ENCODE measurements around the gene HDAC10. TPM values are rescaled to one million over a fixed set of nuclear protein-coding genes. Genes with fewer than 3 reads are reported as not detected.

Gene HDAC10
- total RNA-seq, 1 donor from 2014 or later, result 81.5 TPM

- Mint-ChIP-seq H3K4me3 (ENCODE audit: low read depth) (peak overlapping the region; percentile 78), H3K36me3 (ENCODE audit: insufficient read depth) (peaks cover 1% of the 10 kb centered on the region), H3K27me3 (no peaks in the 10 kb centered on the region), H3K9me3 (ENCODE audit: low read depth) (no peaks in the 10 kb centered on the region), H3K27ac (peak overlapping the region; percentile 49), H3K4me1 (ENCODE audit: low read depth) (peaks cover 5% of the 10 kb centered on the region)
- no peak for DNase-seq (ENCODE audit: low spot score, unreplicated experiment)
- TF ChIP-seq, protein P1, sequence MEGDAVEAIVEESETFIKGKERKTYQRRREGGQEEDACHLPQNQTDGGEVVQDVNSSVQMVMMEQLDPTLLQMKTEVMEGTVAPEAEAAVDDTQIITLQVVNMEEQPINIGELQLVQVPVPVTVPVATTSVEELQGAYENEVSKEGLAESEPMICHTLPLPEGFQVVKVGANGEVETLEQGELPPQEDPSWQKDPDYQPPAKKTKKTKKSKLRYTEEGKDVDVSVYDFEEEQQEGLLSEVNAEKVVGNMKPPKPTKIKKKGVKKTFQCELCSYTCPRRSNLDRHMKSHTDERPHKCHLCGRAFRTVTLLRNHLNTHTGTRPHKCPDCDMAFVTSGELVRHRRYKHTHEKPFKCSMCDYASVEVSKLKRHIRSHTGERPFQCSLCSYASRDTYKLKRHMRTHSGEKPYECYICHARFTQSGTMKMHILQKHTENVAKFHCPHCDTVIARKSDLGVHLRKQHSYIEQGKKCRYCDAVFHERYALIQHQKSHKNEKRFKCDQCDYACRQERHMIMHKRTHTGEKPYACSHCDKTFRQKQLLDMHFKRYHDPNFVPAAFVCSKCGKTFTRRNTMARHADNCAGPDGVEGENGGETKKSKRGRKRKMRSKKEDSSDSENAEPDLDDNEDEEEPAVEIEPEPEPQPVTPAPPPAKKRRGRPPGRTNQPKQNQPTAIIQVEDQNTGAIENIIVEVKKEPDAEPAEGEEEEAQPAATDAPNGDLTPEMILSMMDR (IDR thresholded peaks at IDR 0.05; ENCODE audit: unreplicated experiment), result no peak
Observed at GRCh38 chr22:50250249-50250554, 863 bp downstream of the HDAC10 start.

DNA sequence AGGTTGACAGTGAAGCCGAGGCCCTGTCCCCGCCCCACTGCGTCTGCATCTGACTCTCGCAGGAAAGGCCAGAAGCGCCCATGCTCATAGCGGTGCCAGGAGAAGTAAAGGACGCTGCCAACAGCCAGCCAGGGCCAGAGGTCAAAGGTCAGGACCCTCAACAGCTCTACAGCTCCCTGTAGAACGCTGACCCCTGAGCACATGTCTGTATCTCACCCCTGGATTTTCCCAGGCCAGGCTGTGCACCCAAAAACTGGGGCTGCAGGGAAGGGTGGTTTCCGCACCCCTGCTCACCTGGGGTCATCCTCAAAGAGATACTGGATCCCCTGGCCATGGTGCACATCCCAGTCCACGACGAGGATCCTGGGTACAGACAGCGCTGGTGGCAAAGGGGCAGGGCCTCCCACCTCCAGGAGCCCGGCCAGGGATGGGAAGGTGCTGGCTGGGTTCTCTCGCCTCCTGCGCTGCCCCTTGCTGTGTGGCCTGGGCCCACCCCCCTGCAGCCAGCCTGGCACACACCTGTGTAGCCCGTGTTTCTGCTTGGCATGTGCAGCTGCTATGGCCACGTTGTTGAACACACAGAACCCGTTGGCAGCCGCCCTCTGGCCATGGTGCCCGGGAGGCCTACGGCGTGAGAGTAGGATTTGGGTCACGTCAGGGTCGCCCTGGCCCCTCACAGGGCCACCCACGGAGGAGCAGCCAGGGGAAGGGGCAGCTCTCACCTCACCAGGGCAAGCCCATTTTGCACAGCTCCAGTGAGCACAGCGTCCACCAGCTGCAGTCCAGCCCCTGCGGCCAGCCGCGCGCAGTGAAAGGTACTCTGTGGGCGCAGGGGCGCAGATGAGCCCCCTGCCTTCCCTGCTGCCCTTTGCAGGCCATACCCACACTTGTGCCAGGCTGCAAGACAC is 1.5 kb downstream of the HDAC10 start:
- DNase-seq (ENCODE audit: low spot score, unreplicated experiment), result no peak
- H3K4me1 Mint-ChIP-seq (ENCODE audit: low read depth), result peaks cover 8% of the 10 kb centered on the region
- H3K4me3 Mint-ChIP-seq (ENCODE audit: low read depth), result peak overlapping the region; percentile 78
- H3K36me3 Mint-ChIP-seq (ENCODE audit: insufficient read depth), result peaks cover 3% of the 10 kb centered on the region
- TF ChIP-seq, protein P1 (IDR thresholded peaks at IDR 0.05; ENCODE audit: unreplicated experiment), result no peak
- H3K27ac Mint-ChIP-seq, result no peak overlapping the region
- H3K27me3 Mint-ChIP-seq, result no peaks in the 10 kb centered on the region
- H3K9me3 Mint-ChIP-seq (ENCODE audit: low read depth), result no peaks in the 10 kb centered on the region

DNA sequence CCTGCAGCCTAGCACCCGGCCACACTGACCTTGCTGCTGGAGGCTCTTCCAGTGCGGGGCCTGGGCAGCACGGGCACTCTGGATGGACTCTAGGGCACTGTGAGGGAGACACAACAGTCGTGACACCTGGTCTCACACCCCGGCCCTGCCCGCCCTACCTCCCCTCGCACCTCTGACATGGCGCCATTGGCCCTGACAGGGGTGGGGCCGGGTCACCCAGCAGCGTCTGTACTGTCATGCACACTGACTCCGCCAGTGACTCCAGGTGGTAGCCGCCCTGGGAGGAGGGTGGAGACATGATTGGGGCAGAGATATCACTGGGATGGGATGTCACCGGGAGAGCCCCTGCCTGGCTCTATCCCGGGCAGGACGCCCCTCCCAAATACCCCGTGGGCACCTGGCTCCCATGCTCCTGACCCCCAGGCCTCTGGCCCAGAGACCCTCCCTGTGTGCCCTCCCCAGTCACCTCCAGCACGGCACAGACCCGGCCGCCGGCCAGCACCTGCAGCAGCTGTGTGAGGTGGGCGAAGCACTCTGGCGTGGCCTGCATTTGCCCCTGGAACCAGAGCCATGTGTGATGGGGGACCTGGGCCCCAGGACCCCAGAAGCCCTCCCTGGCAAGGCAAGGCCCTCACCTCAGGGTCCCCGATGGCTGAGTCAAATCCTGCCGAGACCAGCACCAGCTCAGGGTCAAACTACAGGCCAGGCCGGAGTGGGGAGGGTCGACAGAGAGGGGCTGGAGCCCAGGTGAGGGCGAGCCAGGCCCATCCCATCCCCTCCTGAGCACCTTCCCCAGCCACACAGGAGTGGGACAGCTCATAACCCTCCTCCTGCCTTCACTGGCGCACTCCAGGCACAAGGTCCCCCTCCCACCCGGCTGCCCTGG is 2.6 kb downstream of the HDAC10 start:
- H3K9me3 Mint-ChIP-seq (ENCODE audit: low read depth), result no peaks in the 10 kb centered on the region
- H3K36me3 Mint-ChIP-seq (ENCODE audit: insufficient read depth), result peaks cover 3% of the 10 kb centered on the region
- TF ChIP-seq, protein P1 (IDR thresholded peaks at IDR 0.05; ENCODE audit: unreplicated experiment), result no peak
- no peaks in the 10 kb centered on the region for H3K27me3 Mint-ChIP-seq
- H3K27ac Mint-ChIP-seq, result no peak overlapping the region
- DNase-seq (ENCODE audit: low spot score, unreplicated experiment), result no peak
- H3K4me1 Mint-ChIP-seq (ENCODE audit: low read depth), result peaks cover 16% of the 10 kb centered on the region
- H3K4me3 Mint-ChIP-seq (ENCODE audit: low read depth), result no peak overlapping the region

DNA sequence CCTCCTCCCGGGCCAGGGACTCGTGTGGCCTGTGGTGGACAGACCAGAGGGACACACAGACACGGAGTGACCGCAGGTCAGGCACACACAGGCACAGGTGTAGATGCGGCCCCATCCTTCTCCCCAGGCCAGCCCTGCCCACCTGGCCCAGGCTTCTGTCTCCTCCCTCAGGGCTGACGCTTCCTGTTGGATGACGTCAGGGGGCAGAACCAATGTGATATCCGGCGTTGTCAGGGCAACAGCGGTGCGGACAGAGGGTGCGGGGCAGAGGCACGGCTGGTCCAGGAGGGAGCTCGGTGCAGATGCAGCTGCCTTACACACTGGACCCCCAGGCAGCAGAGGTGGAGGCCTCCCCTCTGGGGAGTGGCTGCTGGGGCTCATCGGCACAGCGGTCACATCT is 3.3 kb downstream of the HDAC10 start:
- TF ChIP-seq, protein P1 (IDR thresholded peaks at IDR 0.05; ENCODE audit: unreplicated experiment), result no peak
- Mint-ChIP-seq H3K4me1 (ENCODE audit: low read depth) (peaks cover 18% of the 10 kb centered on the region), H3K36me3 (ENCODE audit: insufficient read depth) (peaks cover 3% of the 10 kb centered on the region), H3K27me3 (no peaks in the 10 kb centered on the region), H3K9me3 (ENCODE audit: low read depth) (no peaks in the 10 kb centered on the region), H3K27ac (peak overlapping the region; percentile 71), H3K4me3 (ENCODE audit: low read depth) (peak overlapping the region; percentile 53)
- DNase-seq (ENCODE audit: low spot score, unreplicated experiment), result no peak
